GM19099 (cell line): ENCODE results near the gene TNFAIP3.

ENCODE experiments used
- POLR2A ChIP-seq: IDR thresholded peaks from 3 replicates; pipeline ENCODE4 v1.6.1; 2011; ENCODE audit warnings: low read depth; ENCODE audit not compliant: insufficient read length; ENCODE audit errors: extremely low read depth

Gene TNFAIP3

DNA sequence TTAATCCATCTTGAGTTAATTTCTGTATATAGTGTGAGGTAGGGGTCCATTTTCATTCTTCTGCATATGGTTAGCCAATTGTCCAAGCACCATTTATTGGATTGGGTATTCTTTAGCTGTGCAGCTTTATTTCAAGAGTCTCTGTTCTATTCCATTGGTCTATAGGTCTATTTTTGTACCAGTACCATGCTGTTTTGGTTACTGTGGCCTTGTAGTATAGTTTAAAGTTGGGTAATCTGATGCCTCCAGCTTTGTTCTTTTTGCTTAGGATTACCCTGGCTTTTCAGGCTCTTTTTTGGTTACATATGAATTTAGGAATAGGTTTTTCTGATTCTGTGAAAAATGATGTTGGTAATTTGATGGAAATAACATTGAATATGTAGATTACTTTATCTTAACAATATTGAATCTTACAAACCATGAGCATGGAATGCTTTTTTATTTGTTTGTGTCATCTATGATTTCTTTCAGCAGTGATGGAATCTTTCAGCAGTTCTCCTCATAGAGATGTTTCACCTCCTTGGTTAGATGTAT lies 47.0 kb downstream of the TNFAIP3 start:
- TF ChIP-seq POLR2A, result no peak

DNA sequence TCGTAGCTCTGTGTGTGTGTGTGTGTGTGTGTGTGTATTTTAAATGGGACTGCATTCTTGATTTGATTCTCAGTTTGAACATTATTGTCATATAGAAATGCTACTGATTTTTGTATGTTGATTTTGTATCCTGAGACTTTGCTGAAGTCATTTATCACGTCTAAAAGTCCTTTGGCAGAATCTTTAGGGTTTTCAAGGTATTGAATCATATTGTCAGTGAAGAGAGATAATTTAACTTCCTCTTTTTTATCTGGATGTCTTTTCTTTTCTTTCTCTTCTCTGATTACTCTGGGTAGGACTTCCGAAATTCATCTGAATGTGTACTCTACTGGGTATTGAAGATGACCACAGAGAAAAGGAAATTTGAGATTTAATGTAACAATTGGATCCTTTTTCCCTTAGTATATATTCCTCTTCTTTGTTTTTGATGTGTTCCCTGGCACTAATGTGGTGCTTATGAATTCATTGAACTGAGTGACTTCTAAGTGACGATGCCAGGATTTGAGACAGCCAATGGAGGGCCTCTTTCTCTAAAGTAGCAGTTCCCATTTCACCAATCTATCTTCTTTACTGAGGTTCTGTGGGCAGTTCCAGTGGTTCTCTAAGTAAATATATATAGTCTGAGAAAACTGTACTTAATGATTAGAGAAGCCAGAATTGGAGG lies 47.6 kb downstream of the TNFAIP3 start:
- no peak for TF ChIP-seq POLR2A

DNA sequence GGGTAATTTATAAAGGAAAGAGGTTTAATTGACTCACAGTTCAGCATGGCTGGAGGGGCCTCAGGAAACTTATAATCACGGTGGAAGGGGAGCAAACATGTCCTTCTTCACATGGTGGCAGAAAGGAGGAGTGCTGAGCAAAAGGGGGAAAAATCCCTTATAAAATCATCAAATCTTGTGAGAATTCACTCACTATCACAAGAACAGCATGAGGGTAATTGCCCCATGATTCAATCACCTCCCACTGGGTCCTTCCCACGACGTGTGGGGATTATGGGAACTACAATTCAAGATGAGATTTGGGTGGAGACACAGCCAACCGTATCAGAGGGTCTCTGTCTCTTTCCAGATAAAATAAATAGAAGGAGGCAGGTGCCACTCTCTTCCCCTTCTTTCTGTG lies 48.7 kb downstream of the TNFAIP3 start:
- TF ChIP-seq POLR2A, result no peak

DNA sequence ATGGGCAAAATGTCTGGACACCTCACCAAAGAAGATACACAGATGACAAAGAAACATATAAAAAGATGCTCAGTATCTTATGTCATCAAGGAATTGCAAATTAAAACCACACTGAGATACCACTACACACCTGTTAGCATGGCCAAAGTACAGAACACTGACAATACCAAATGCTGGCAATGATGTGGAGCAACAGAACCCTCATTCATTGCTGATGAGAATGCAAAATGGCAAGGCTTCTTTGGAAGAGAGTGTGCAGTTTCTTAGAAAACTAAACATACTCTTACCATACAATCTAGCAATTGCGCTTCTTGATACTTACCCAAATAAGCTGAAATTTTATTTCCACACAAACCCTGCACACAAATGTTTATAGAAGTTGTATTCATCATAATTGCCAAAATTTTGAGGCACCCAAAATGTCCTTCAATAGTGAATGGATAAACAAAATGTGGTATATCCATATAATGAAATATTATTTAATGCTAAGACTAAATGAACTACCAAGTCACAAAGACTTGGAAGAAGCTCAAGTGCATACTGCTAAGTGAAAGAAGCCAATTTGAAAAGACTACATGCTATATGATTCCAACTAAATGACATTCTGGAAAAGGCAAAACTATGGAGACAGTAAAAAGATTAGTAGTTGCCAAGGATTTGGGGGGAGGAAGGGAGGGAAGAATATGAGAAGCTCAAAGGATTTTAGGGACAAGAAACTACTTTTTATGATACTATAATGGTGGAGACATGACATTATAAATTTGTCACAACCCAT lies 50.7 kb downstream of the TNFAIP3 start:
- no peak for TF ChIP-seq POLR2A

DNA sequence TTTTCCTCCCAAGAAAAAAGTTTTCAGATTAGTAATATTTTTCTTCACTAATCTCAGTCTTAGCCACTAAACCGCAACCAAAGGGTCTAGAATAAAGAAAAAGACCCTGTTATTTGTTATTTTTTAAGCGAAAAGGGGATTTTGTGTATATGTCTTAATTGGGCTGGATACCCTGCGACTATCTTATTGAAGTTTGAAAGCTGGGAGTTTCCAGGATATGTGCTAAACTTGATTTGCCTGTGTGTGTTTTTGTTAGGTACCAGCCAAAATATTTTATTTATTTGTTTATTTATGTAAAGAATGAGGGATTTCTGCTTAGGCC lies 52.4 kb downstream of the TNFAIP3 start:
- no peak for TF ChIP-seq POLR2A

DNA sequence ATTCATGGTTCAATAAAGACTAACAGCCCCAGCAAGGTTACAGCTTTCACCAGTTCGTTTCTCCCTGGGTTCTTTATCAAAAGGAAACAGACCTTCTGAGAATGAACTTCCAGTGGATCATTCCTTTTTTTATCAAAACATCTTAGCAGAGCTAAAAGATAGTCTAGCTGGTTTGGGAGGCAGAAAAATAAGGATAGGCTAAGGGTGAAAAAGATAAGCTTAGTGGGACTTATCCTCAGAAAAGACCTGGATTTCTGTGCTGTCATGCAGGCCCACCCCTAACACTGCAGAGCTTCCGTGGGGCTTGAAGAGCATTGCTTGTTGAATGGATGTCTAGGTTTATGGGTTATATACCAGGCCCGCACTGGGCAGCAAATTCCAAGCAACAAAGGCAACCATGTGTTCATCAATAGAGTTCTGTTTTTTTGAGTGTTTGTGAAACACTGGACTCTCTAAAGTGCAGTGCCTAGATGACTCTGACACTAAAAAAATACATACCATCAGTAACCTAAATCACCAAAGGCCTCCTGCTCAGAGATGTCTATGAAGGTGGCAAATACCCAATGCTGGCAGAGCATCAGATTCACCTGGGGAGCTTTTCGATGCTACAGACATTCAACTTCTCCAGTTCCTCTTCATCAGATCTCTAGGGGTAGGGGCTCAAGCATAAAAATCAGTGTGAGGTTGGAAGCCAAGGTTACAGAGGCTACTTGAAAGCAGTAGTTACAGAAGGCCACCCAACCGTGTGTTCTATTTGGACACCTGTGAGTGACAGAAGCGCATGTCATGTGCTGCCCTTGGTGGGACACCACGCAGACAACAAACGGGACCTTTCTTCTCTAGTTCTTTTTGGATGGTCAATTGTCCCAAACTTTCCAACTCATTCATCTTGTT lies 53.0 kb downstream of the TNFAIP3 start:
- TF ChIP-seq POLR2A, result no peak

DNA sequence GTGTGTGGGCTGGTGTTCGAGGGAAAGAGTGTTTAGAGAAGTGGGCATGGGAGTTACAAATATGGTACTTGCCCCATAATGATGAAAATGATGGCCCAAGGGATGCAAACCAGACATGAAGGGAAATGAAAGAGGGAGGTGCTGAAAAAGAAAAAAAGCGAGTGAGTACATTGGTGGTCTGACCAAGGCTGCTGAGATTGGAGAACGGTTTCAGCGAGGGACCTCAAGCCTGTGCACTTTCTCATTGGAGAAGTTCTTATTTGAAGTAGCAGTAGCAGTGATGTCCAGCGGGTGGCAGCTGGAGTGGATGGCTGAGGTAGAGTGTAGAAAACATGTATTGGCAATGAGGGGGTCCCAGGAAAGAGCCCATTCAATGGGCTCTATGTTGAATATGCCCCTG lies 54.8 kb downstream of the TNFAIP3 start:
- TF ChIP-seq POLR2A, result peak; percentile 15

DNA sequence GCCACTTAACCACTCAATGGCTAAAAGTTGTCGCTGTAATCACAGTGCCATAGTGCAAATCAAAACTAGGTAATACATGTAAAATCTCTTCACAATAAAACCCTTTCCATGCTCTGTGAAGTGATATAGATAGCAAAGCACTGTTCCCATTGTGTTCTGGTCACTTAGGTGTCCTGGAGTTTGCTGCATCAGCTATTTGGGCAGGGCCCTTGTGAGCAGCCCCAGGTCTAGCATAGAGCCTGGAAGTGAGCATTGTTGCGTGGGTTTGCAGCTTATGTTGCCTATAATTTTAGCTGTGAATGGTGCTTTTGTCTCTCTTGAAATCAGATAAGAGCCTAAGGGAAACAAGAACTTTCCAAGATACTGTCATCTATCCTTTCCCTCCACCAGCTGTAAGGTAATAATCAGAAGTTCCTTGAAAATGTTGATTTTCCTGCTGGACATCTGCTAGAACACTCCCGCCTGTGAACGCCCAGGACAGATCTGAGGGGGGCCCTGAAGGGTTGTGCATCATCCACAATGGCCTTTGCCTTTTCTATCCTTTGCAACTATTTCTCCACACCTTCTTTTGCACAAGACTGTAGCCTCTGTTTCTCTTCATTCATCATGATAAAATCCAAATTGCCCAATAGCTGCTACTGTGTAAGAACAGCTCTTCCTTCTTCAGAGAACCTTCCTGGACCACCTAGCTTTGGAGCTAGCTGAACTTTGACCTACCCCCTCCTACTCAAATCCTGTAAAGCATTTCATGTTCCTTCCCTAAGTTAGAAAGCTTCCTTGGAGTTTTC lies 57.0 kb downstream of the TNFAIP3 start:
- no peak for TF ChIP-seq POLR2A

DNA sequence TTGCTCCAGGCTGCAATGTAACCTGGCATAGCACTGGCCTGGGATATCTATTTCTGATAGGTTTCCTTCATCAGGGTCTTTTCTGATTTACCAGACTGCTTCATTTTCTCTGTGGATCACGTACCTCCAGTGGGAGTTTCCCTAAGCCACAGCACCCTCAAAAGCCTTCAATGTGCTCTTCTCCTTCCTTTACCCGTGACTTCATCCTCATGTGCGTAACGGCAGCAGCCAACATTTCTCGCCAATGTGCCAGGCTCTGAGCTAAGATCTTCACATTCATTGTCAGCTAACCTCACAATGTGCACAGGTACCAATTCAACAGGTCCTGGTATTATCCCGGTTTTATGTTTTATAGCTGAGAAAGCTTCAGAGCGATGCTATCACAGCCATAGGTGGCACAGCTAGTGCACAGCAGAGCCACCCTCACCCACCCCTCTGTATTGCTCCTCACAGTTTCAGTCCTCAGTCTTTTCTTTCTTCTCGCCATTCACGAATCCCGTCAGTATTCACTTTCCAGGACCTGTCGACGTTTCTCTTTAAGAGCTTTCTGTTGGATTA lies 58.2 kb downstream of the TNFAIP3 start:
- no peak for TF ChIP-seq POLR2A

DNA sequence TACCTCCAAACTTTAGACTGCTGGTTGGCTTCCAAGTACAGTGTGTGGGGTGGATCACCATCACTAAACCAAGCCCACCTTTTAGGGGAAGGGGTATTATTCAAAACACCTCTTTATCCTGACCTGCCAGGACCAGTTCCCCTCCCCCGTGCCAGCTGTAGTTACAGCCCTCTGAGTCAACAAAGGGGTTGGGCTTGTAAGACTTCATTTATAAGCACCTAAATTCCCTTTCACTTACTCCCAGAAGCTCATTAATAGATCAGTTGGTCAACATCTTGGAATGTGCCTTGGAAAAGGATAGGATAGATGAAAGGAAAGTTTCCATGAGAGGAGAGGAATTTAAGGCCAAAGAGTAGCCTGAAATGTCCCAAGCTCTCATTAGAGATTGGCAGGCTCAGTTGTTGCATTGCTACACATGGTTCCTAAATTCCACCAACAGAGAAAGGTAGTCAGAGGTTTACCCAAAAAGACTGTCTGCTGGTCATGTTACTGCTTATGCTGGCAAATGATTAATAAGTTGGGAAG lies 59.2 kb downstream of the TNFAIP3 start:
- no peak for TF ChIP-seq POLR2A

DNA sequence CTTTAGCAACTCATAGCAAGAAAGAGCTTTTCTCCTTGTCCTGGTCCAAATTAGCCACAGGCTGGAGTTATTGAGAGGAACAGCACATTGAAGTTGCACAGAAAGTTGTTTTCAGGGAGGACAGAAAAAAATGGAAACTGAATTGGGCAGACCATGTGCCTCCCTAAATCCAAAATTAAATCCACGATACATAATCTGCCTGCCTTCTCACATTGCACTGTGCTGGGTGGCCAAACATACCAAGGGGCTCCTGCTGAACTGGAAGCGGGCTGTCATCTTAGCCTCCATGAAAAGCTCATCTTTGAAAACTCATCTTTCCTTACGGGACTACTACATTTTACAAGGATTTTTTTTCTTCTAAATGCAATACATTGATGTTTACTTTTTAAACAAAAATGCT lies 59.9 kb downstream of the TNFAIP3 start:
- peak; percentile 28 for TF ChIP-seq POLR2A

DNA sequence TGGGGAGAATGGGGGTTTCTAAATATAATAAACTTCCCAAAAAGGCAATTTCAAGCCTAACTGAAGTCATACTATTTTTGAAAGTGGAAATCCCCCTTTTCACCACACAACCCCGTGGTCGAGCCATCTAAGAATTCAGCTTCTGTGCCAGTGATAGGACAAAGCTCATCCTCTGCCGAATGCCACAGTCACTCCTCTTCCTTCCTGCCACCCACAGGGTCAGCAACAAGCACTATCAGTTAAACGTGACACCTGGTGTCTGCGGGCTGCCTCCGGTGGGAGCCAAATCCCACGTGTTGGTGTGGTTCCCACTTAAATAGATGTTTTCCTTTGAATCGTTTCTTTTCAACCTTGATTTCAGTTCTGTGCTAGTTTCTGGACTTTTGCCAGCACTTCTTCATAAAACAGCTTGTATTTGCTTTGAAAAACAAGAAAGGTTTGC lies 60.7 kb downstream of the TNFAIP3 start:
- TF ChIP-seq POLR2A, result peak; percentile 56

DNA sequence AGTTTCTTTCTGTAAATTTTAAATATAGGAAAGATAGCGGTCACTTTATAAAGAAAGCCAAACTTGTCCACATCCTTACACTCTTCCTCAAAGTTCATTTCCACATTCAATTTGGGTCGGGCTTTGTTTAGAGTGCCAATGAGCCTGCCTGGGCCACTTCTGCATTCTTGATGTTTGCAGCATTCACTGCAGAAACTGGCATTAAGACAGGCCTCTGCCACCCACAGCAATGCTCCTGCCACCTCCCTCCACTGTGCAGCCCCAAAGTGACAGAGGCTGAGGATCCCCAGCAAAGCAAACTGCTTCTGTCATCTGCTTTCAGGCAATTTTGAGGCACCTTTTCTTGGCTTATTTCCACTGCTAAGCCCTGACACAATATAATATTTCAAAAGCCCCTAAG lies 61.2 kb downstream of the TNFAIP3 start:
- no peak for TF ChIP-seq POLR2A

DNA sequence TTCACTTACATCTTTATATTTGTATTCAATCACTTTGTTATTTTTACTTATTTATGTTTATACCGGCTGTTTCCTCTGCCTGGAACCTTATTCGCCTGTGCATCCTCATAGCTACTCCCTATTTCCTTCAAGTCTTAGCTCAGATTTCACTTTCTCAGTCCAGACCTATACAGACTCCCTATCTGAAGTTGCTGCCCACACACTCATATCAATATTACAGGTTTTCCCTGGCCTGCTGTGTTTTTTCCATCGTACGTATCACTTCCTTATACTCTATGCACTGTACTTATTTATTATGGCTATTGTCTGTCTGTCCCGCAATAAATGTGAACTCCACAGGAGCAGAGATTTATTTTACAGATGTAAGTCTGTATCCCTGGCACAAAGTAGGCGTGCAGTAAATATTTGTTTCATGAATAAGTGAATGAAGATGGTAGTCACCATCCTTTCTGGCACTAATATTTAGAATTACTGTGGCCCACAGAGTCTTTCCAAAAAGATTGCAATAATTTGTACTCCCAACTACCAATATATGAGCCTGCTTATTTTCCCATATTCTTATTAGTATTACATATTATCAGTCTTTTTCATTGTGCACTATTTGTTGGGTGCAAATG lies 64.9 kb downstream of the TNFAIP3 start:
- TF ChIP-seq POLR2A, result no peak
